ENCODE results near the gene BUB3.

DNA sequence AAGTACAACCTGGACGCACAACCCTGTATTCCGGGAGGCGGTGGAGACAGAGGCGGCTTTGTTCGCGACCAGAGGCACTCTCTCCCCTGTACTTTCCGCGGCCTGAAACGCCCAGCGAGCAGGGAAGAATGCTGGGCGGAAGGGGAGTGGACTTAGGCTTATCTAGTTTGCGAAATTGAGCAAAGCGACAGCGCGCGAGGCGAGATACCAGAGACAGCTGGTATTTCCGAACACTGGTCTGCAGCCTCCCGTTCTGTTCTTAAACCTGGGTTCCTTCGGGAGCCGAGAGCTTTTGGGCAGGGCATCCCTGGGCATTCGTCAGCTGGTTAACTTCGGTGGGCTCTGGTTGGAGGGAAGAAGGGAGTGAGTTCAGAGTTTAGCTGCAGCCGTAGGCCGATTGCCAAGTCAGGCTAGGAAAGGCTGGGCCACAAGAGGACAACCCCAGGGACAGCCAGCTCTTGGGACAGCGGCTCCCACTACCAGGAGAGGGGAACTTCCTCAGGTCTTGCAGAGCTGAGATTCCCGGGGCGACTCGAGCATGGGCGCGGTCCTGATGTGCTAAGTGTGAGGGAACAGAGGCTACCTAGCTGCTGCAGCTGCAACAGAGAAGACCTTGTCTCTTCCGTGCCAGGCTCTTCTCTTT lies 14.6 kb upstream of the BUB3 start:
- TF ChIP-seq, protein P1, sequence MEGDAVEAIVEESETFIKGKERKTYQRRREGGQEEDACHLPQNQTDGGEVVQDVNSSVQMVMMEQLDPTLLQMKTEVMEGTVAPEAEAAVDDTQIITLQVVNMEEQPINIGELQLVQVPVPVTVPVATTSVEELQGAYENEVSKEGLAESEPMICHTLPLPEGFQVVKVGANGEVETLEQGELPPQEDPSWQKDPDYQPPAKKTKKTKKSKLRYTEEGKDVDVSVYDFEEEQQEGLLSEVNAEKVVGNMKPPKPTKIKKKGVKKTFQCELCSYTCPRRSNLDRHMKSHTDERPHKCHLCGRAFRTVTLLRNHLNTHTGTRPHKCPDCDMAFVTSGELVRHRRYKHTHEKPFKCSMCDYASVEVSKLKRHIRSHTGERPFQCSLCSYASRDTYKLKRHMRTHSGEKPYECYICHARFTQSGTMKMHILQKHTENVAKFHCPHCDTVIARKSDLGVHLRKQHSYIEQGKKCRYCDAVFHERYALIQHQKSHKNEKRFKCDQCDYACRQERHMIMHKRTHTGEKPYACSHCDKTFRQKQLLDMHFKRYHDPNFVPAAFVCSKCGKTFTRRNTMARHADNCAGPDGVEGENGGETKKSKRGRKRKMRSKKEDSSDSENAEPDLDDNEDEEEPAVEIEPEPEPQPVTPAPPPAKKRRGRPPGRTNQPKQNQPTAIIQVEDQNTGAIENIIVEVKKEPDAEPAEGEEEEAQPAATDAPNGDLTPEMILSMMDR (IDR thresholded peaks at IDR 0.05), result no peak
- no peak for TF ChIP-seq POLR2A (IDR thresholded peaks at IDR 0.05)

Data from stomach (tissue), 4 donors.